Inflammatory macrophage (primary cell): Measurements from ENCODE around the gene ZFPL1.

Experiments
- DNase-seq, 2 donors: peaks; one replicate each; pipeline ENCODE4 v3.0.0-alpha.2; 2020 to 2022
- total RNA-seq, 18 experiments: gene quantifications; one replicate each; lab custom pipeline; 2026; ENCODE audit warnings: mixed read lengths in 6 of 18, inconsistent platforms in 2 of 18; lab: John Stamatoyannopoulos, UW

The ZFPL1 gene
- 11.3 to 38.1 (median 19.7) reads per million in 18 experiments for total RNA-seq

DNA sequence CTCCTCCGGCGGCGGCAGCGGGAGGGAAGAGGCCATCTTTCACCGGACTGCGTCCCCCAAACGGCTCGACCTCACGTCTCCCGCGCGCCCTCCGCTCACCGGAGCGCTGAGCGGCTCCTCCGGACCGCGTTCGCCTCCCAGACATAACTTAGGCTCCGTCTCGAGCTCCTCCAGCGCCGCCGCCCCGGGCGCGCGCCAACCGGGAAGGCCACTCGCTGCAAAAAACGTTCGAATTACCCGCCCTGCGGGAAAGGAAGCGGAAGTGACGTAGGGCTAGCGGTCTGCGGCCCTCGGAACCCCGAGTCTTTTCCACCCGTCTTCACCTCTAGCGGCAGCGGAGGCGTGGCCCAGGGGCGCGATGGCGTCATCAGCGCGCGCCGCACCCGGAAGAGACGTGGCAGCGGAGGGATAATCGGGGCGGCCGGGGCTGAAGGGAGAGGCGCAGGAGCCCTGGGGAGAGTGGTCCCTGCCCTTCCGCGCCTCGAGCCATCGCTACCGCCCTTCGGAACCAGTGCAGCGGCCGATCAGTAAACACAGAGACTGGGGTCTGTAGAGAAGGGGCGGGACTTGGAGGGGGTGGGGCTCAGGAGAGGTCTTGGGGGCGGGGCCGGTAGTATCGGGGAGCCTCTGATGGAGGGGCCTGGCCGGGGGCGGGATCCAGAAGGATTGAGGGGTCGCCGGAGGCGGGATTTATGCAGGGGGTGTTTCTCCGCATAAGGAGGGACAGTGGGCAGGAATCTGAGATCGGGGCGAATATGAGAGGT lies at the start of gene ZFPL1, which contains the start of gene CDCA5:
TSS of gene ZFPL1 (plus strand) at position 389 of the 764 bp plus-strand sequence. CDS start 477 bp downstream, outside the sequence.
TSS of gene CDCA5 (minus strand) at position 207 of the 764 bp plus-strand sequence. CDS start at position 145, 62 bp downstream.
- peak; percentile 96 for DNase-seq

DNA sequence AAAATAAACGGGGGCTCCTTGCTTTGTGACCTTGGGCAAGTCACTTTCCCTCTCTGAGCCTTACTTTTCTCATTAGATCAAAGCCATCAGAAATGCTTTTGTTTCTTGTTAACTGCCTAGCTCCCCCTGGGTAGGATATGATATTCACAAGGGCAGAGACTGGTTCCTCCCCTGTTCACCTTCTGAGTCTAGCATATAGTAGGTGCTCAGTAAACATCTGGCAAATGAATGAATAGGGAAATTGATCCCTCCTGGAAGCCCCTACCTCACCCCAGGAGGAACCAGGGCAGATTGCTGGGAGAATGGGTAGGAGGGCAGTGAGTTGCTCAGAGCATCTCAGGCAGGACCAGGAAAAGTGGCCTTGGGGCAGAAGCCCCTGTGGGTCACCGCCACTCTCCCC lies 49.6 kb upstream of the ZFPL1 start:
- no peak for DNase-seq

- DNase-seq: no peak
These were observed 48.4 kb upstream of the ZFPL1 start for GRCh38 chr11:65035579-65035978.

DNA sequence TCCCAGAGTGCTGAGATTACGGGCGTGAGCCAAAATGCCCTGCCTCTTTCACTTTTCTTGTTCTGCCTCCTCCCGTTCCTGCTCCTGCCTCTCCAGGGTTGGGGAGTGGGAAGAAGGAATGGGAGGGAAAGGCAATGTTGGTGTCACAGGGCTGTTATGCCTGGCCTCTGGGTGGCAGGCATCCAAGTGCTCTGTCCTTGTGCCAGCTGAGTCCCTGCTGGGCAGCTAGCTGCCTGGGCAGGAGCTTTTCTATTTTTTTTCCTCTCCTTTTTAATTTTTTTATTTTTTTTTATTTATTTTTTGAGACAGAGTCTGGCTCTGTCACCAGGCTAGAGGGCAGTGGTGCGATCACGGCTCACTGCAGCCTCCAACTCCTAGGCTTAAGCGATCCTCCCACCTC lies 47.1 kb upstream of the ZFPL1 start:
- DNase-seq: no peak

- DNase-seq: no peak
These were observed 43.5 kb upstream of the ZFPL1 start for GRCh38 chr11:65040520-65040846.

DNA sequence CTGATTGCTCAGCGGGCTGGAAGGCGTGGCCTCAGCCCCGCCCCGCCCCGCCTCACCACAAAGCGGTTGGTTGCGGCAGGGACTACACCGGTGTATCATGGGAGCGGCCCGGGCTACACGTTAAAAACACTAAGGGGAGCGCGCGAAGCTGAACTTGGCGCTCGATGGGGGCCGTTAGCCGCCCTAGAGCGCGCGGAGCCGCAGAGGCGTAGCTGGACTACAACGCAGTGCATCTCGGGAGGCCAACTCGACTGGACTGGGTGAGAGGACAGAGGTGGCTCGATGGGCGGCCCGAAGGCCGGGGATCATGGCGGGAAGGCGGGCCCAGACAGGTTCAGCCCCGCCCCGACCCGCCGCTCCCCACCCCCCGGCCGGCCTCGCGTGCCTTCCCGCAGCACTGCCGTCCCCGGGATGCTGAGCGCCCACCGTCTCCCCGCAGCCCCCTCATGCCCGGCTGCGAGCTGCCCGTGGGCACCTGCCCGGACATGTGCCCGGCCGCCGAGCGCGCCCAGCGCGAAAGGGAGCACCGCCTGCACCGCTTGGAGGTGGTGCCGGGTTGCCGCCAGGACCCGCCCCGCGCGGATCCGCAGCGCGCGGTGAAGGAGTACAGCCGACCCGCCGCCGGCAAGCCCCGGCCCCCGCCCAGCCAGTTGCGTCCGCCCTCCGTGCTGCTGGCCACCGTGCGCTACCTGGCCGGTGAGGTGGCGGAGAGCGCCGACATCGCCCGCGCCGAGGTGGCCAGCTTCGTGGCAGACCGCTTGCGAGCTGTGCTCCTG lies 43.0 kb upstream of the ZFPL1 start, which contains the start of gene SAC3D1:
TSS of gene SAC3D1 (plus strand) at position 364 of the 776 bp plus-strand sequence. CDS start at position 447, 83 bp downstream.
- DNase-seq: peak; percentile 95

GRCh38 chr11:65042891-65043290 lies 41.1 kb upstream of the ZFPL1 start:
- no peak for DNase-seq

- peak; percentile 93 to 95 for DNase-seq
These were observed 40.0 kb upstream of the ZFPL1 start for GRCh38 chr11:65043881-65044501.

GRCh38 chr11:65045061-65045460 lies 39.0 kb upstream of the ZFPL1 start:
- no peak for DNase-seq

GRCh38 chr11:65045728-65046127 lies 38.3 kb upstream of the ZFPL1 start:
- DNase-seq: no peak

GRCh38 chr11:65047581-65048422 lies 36.2 kb upstream of the ZFPL1 start:
- DNase-seq: no peak

GRCh38 chr11:65051398-65051858 lies 32.6 kb upstream of the ZFPL1 start:
- no peak for DNase-seq

- DNase-seq: no peak
These were observed 30.1 kb upstream of the ZFPL1 start for GRCh38 chr11:65053827-65054508.

DNA sequence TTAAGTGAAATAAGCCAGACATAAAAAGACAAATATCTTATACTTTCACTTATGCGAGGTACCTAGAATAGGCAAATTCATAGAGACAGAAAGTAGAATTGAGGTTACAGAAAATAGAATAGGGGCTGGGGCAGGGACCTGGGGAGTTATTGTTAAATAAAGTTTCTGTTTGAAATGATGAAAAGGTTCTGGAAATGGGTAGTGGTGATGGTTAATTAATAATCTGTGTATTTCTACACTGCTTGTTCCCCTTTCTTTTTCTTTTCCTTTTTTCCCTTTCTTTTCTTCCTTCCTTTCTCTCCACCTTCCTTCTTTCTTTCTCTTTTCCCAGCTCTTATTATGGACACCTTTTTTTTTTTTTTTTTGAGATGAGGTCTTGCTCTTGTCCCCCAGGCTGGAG lies 28.5 kb upstream of the ZFPL1 start:
- DNase-seq: no peak

- no peak for DNase-seq
These were observed 27.0 kb upstream of the ZFPL1 start for GRCh38 chr11:65056999-65057398.

DNA sequence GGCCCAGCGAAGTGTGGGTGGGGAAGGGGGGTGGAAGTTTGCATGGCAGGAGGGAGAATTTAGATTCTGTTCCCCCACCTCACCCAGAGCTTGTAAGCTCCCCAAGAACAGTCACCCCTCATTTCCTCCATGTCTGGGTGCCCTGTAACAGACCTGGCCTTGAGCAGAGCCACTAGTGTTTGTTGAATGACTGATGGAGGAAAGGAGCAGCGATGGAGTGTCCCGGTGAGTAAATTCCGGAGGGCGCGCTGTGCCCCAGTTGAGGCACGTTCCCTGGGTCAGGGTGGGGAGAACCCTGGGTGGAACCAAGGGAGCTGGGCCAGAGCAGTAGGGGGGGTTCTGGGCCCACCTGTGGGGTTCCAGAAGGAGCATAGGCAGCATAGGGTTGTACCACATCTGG lies 26.5 kb upstream of the ZFPL1 start:
- DNase-seq: no peak

DNA sequence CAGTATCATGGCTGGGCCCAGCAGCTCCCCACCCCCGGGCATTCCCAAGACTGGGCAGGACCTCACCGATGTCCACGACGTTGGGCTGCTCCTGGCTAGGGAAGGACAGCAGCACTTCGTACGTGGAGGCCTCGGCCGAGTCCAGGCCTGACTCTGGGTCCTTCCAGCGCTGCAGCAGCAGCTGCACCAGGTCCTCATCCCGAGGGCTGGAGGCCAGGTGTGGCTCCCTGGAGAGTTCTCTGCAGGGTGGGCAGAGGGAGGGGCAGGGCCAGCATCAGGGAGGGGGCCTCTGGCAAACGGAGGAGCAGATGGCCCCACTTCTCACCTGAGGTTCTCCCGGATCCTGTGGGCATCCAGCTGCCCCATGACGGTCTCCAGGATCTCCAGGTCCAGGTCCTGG lies 26.0 kb upstream of the ZFPL1 start:
- DNase-seq: no peak

- no peak for DNase-seq
These were observed 25.5 kb upstream of the ZFPL1 start, which contains the start of gene NAALADL1 for GRCh38 chr11:65058419-65059054. Gene NAALADL1, minus strand, starts transcription at chr11:65058553. Its CDS starts 32 bp downstream, at chr11:65058521.

GRCh38 chr11:65059523-65059922 lies 24.5 kb upstream of the ZFPL1 start:
- DNase-seq: no peak

GRCh38 chr11:65059959-65060824 lies 23.8 kb upstream of the ZFPL1 start:
- no peak for DNase-seq
